ENCODE measurements around the gene SELENON. TPM values are rescaled to one million over a fixed set of nuclear protein-coding genes. Genes with fewer than 3 reads are reported as not detected.

Gene SELENON
- total and polyA plus RNA-seq, 3 donors from 2014 or later: 17.2 to 30.7 (median 29.8) TPM

GRCh38 chr1:25825605-25826004 is 25.6 kb downstream of the SELENON start:
- Histone ChIP-seq H3K27me3 (no peaks in the 10 kb centered on the region), H3K27ac (no peak overlapping the region), H3K36me3 (ENCODE audit: low read depth, missing control alignments) (no peaks in the 10 kb centered on the region), H3K4me1 (peaks cover 21% of the 10 kb centered on the region), H3K4me3 (no peak overlapping the region), H3K9me3 (no peaks in the 10 kb centered on the region)
- 85 to 94% methylated on average over 2 of the region's 2 CpGs for WGBS, 2 donors
- intact Hi-C loops (cut with DNase I; ENCODE audit: low total_unique reads): no loop called here
- no peak for TF ChIP-seq POLR2A (IDR thresholded peaks at IDR 0.05)
- TF ChIP-seq, protein P1, sequence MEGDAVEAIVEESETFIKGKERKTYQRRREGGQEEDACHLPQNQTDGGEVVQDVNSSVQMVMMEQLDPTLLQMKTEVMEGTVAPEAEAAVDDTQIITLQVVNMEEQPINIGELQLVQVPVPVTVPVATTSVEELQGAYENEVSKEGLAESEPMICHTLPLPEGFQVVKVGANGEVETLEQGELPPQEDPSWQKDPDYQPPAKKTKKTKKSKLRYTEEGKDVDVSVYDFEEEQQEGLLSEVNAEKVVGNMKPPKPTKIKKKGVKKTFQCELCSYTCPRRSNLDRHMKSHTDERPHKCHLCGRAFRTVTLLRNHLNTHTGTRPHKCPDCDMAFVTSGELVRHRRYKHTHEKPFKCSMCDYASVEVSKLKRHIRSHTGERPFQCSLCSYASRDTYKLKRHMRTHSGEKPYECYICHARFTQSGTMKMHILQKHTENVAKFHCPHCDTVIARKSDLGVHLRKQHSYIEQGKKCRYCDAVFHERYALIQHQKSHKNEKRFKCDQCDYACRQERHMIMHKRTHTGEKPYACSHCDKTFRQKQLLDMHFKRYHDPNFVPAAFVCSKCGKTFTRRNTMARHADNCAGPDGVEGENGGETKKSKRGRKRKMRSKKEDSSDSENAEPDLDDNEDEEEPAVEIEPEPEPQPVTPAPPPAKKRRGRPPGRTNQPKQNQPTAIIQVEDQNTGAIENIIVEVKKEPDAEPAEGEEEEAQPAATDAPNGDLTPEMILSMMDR (IDR thresholded peaks at IDR 0.05): no peak
- DNase-seq: no peak

- no peak overlapping the region for H3K27ac ChIP-seq
- peaks cover 13% of the 10 kb centered on the region for H3K4me1 ChIP-seq
- intact Hi-C loops (cut with DNase I; ENCODE audit: low total_unique reads): no loop called here
- H3K4me3 ChIP-seq: no peak overlapping the region
- WGBS, 2 donors: 94 to 95% methylated on average over 6 to 9 of the region's 10 CpGs
- H3K9me3 ChIP-seq: no peaks in the 10 kb centered on the region
- no peaks in the 10 kb centered on the region for H3K27me3 ChIP-seq
- no peak for DNase-seq
- no peaks in the 10 kb centered on the region for H3K36me3 ChIP-seq (ENCODE audit: low read depth, missing control alignments)
- TF ChIP-seq, protein P1 (IDR thresholded peaks at IDR 0.05): no peak
- TF ChIP-seq POLR2A (IDR thresholded peaks at IDR 0.05): no peak
Observed at GRCh38 chr1:25826571-25826970, 26.6 kb downstream of the SELENON start.

DNA sequence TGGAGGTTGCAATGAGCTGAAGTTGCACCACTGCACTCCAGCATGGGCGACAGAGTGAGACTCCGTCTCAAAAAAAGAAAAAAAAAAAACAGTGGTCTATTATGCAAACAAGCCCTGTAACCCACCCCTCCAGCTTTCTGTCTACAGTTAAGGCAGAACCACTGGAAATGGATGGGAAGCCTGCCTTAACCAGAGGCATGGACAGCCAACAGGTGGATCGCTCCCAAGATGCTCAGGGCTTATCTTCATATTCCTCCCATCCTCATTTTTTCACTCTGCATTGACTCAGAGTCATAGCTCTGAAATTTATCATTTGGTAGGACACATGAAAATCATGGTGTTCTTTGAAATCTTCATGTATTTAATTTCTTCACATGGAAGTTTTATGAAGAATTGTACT is 28.5 kb downstream of the SELENON start:
- DNase-seq: no peak
- Histone ChIP-seq H3K27me3 (no peaks in the 10 kb centered on the region), H3K27ac (peak overlapping the region in 1 of 2 donors; percentile 19), H3K4me1 (no peaks in the 10 kb centered on the region), H3K9me3 (no peaks in the 10 kb centered on the region), H3K36me3 (ENCODE audit: low read depth, missing control alignments) (no peaks in the 10 kb centered on the region), H3K4me3 (no peak overlapping the region)
- TF ChIP-seq POLR2A (IDR thresholded peaks at IDR 0.05): no peak
- TF ChIP-seq, protein P1 (IDR thresholded peaks at IDR 0.05): no peak
- intact Hi-C loops (cut with DNase I; ENCODE audit: low total_unique reads): no loop called here
- 63 to 68% methylated on average over 2 to 3 of the region's 3 CpGs for WGBS, 2 donors

DNA sequence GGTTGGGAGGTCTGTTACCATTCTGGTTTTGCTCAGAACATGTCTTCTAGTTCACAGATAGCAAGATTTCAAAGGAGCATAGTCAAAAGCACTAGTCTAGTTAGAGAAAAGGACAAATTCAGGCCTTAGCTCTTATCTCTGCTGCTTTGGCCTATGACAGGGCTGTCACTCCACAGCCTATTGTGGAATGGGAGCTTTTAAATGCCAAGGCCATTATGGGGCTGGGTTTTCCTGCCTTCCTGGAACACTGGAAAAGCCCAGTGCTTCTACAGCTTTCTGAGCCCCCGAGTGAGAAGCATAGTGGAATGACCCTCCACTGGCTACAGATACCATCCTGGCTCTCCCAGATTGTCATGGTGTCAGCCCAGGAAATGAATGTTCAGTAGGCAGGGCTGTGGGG is 29.1 kb downstream of the SELENON start:
- Histone ChIP-seq H3K27me3 (no peaks in the 10 kb centered on the region), H3K9me3 (no peaks in the 10 kb centered on the region), H3K36me3 (ENCODE audit: low read depth, missing control alignments) (no peaks in the 10 kb centered on the region), H3K27ac (peak overlapping the region in 1 of 2 donors; percentile 19), H3K4me1 (no peaks in the 10 kb centered on the region), H3K4me3 (no peak overlapping the region)
- TF ChIP-seq, protein P1 (IDR thresholded peaks at IDR 0.05): no peak
- TF ChIP-seq POLR2A (IDR thresholded peaks at IDR 0.05): no peak
- intact Hi-C loops (cut with DNase I; ENCODE audit: low total_unique reads): no loop called here
- DNase-seq: no peak
- WGBS, 2 donors: 18 to 60% methylated on average over 1 of the region's 1 CpG

- no peaks in the 10 kb centered on the region for H3K9me3 ChIP-seq
- no peak overlapping the region for H3K4me3 ChIP-seq
- intact Hi-C loops (cut with DNase I; ENCODE audit: low total_unique reads): no loop called here
- no peak overlapping the region for H3K27ac ChIP-seq
- TF ChIP-seq, protein P1 (IDR thresholded peaks at IDR 0.05): no peak
- TF ChIP-seq POLR2A (IDR thresholded peaks at IDR 0.05): no peak
- no peaks in the 10 kb centered on the region for H3K27me3 ChIP-seq
- DNase-seq: no peak
- WGBS, 2 donors: 54 to 64% methylated on average over 5 of the region's 5 CpGs
- H3K4me1 ChIP-seq: peaks cover 19% of the 10 kb centered on the region
- no peaks in the 10 kb centered on the region for H3K36me3 ChIP-seq (ENCODE audit: low read depth, missing control alignments)
Observed at GRCh38 chr1:25831569-25832196, 31.7 kb downstream of the SELENON start.
